SK-N-SH (cell line): ENCODE measurements around the gene VPS33B.

Experiments used
- CHD2 ChIP-seq: fragments of 150-350 bp; IDR thresholded peaks from 2 replicates; pipeline ENCODE4 v1.6.1; 2018; ENCODE audit warnings: low read length; ENCODE audit not compliant: partially characterized antibody
- CTCF ChIP-seq: fragments of 200-600 bp; sonication (generic); IDR thresholded peaks from 2 replicates; pipeline ENCODE4 v1.6.1; 2017; ENCODE audit warnings: antibody characterized with exemption, mild to moderate bottlenecking, moderate library complexity
- EP300 ChIP-seq, 2 experiments: IDR thresholded peaks; 2 replicates each; pipeline versions ENCODE4 v1.4.0 to v1.6.1; 2012; ENCODE audit warnings: borderline replicate concordance in 1 of 2, low read depth in 1 of 2, low read length in 1 of 2
- EZH2phosphoT487 ChIP-seq: fragments of 200-600 bp; sonication (generic); IDR thresholded peaks from 2 replicates; pipeline ENCODE4 v1.6.1; 2017; ENCODE audit warnings: low read depth, mixed run types, mild to moderate bottlenecking, antibody characterized with exemption, moderate library complexity, borderline replicate concordance
- JUND ChIP-seq: IDR thresholded peaks from 2 replicates; pipeline ENCODE4 v1.4.0; 2012
- NFIC ChIP-seq: IDR thresholded peaks from 2 replicates; pipeline ENCODE4 v1.4.0; 2012; ENCODE audit warnings: borderline replicate concordance
- PBX3 ChIP-seq: IDR thresholded peaks from 2 replicates; pipeline ENCODE4; 2012
- POLR2AphosphoS5 ChIP-seq: IDR thresholded peaks from 2 replicates; pipeline ENCODE4 v1.6.1; 2012; ENCODE audit warnings: low read depth, low read length
- RAD21 ChIP-seq: IDR thresholded peaks from 2 replicates; pipeline ENCODE4 v1.6.1; 2012; ENCODE audit warnings: mild to moderate bottlenecking, low read length
- RCOR1 ChIP-seq: fragments of 150-350 bp; IDR thresholded peaks from 2 replicates; pipeline ENCODE4 v1.6.1; 2017; ENCODE audit warnings: antibody characterized with exemption, low read length
- TAF1 ChIP-seq: IDR thresholded peaks from 2 replicates; pipeline ENCODE4 v1.6.1; 2012; ENCODE audit warnings: low read depth, mild to moderate bottlenecking, low read length, moderate library complexity, borderline replicate concordance
- TCF12 ChIP-seq: IDR thresholded peaks from 2 replicates; pipeline ENCODE4 v1.4.0; 2012

- TF ChIP-seq CTCF = no peak
- no peak for TF ChIP-seq TAF1
- no peak for TF ChIP-seq POLR2AphosphoS5
- TF ChIP-seq JUND = no peak
- TF ChIP-seq RAD21 = no peak
- TF ChIP-seq PBX3 = no peak
- no peak for TF ChIP-seq EZH2phosphoT487
- no peak for TF ChIP-seq TCF12
- TF ChIP-seq CHD2 = no peak
- no peak for TF ChIP-seq NFIC
- TF ChIP-seq EP300 (IDR thresholded peaks at IDR 0.05; ENCODE audit: borderline replicate concordance in 1 of 2, low read depth in 1 of 2, low read length in 1 of 2) = no peak
- TF ChIP-seq RCOR1 = no peak
Observed at GRCh38 chr15:91070872-91071271, 48.5 kb upstream of the VPS33B start.
